ENCODE measurements around the gene ZC3H13. TPM values are rescaled to one million over a fixed set of nuclear protein-coding genes. Genes with fewer than 3 reads are reported as not detected.
A peak's percentile ranks its signal among the peaks of the same experiment; 100 is the strongest.

ZC3H13 gene
- total and polyA plus RNA-seq, 8 donors: 40.6 to 72.7 (median 63.5) TPM

DNA sequence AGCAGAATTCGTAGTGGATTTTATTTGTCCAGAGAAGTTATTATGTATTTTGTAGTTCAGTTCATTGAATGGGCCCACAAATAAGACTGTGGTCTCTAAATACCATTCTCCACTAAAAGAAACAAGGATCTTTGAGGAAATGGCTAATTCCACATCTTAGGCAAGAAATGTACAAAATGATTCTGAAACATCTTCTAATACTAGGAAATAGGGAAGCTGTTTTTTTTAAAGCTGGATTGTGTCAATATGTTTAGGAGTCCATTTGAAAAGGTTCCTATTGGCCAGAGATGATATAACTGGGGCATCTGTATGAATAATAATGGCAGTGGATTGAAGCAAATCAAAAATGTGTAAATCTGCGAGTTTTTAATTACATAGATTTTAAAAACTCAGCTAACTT lies 112.5 kb downstream of the ZC3H13 start:
- intact Hi-C loops (cut with DNase I): no loop called here
- Histone ChIP-seq H3K4me1 (peaks cover 0 to 7% of the 10 kb centered on the region in 2 donors), H3K4me3 (no peak overlapping the region), H3K27ac (no peak overlapping the region), H3K27me3 (peaks cover 0 to 4% of the 10 kb centered on the region in 2 donors), H3K9me3 (no peaks in the 10 kb centered on the region), H3K36me3 (no peaks in the 10 kb centered on the region)
- no peak for ATAC-seq
- DNase-seq: no peak
- TF ChIP-seq, protein P1, sequence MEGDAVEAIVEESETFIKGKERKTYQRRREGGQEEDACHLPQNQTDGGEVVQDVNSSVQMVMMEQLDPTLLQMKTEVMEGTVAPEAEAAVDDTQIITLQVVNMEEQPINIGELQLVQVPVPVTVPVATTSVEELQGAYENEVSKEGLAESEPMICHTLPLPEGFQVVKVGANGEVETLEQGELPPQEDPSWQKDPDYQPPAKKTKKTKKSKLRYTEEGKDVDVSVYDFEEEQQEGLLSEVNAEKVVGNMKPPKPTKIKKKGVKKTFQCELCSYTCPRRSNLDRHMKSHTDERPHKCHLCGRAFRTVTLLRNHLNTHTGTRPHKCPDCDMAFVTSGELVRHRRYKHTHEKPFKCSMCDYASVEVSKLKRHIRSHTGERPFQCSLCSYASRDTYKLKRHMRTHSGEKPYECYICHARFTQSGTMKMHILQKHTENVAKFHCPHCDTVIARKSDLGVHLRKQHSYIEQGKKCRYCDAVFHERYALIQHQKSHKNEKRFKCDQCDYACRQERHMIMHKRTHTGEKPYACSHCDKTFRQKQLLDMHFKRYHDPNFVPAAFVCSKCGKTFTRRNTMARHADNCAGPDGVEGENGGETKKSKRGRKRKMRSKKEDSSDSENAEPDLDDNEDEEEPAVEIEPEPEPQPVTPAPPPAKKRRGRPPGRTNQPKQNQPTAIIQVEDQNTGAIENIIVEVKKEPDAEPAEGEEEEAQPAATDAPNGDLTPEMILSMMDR (IDR thresholded peaks at IDR 0.05): no peak

DNA sequence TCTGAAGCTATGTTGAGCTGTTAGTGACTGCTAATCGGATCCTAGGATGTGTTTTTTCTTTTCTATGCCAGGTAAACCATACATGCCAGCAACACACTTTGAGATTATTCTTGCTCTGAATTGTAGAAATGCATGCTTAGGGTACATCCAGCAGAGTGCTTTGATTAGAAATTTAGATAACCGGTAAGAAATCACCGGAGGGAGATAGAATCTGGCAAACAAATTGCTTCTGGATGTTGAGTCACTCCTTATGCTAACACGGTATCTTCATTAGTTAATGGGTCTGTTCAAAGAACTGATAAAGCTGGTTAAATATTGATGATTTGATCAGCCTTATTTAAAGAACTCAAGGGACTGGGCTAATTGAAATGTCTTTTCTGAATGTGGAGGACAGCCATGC lies 115.9 kb downstream of the ZC3H13 start:
- Histone ChIP-seq H3K27ac (no peak overlapping the region), H3K4me1 (peaks cover 0 to 14% of the 10 kb centered on the region in 2 donors), H3K36me3 (no peaks in the 10 kb centered on the region), H3K4me3 (no peak overlapping the region), H3K27me3 (peaks cover 0 to 4% of the 10 kb centered on the region in 2 donors), H3K9me3 (no peaks in the 10 kb centered on the region)
- TF ChIP-seq, protein P1 (IDR thresholded peaks at IDR 0.05): no peak
- intact Hi-C loops (cut with DNase I): no loop called here
- DNase-seq (no peak), ATAC-seq (no peak)

DNA sequence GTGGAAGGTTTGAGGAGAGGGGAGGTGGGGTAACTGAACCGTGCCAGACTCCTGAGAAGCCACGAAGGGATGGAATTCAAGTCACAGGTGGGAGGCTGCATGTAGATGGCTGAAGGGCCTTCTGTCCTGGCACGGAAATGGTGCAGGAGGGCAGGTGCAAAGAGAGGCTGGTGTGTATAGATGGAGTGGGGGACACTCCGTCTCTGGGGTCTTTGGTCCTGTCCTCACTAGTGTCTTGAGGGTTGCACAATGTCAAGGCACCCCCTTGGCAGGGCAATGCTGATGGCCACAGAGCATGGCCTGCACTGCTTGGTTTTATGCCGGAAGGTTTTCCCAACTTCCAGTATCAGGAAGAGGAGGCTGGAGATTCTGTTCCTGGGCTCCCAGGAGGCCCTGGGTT lies 118.3 kb downstream of the ZC3H13 start:
- Histone ChIP-seq H3K4me3 (no peak overlapping the region), H3K4me1 (peaks cover 0 to 14% of the 10 kb centered on the region in 2 donors), H3K36me3 (no peaks in the 10 kb centered on the region), H3K27ac (no peak overlapping the region), H3K9me3 (no peaks in the 10 kb centered on the region), H3K27me3 (peaks cover 0 to 4% of the 10 kb centered on the region in 2 donors)
- TF ChIP-seq, protein P1 (IDR thresholded peaks at IDR 0.05): no peak
- ATAC-seq (no peak), DNase-seq (no peak)
- intact Hi-C loops (cut with DNase I): no loop called here

DNA sequence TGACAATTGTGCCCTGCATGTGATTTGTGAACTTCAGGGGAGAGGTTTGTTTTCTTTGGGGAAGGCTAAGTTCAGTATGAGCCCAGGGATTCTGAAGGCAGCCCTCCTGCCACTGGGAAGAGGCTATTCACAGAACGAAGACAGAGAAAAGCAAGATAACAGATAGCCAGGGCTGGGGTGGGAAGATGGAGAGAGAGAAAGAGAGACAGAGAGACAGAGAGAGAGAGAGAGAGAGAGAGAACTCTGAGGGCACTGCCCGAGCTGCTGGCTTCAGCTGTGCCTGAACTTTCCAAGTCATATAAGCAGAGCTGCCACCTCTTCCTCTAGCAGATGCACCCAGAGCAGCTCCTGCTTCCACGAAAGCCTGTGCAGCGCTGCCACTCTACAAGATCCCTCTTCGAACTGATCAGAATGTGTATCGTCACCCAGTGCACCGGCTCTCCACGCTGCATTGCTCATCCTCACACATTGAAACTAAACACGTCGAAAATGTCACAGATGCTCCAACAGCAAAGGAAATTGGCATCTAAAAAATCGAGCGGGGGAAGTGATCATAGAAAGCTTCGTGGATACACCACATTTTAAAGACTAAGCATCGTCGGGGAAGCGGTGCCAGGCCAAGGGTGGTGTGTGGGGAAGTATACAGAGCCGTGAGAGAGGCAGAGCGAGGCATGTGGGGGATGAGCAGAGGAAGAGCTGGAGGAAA lies 119.2 kb downstream of the ZC3H13 start:
- Histone ChIP-seq H3K9me3 (no peaks in the 10 kb centered on the region), H3K4me3 (no peak overlapping the region), H3K27me3 (peaks cover 0 to 4% of the 10 kb centered on the region in 2 donors), H3K27ac (peak overlapping the region in 1 of 2 donors; percentile 48), H3K4me1 (peaks cover 0 to 14% of the 10 kb centered on the region in 2 donors), H3K36me3 (no peaks in the 10 kb centered on the region)
- no peak for ATAC-seq
- TF ChIP-seq, protein P1 (IDR thresholded peaks at IDR 0.05): no peak
- no peak for DNase-seq
- intact Hi-C loops (cut with DNase I): no loop called here

DNA sequence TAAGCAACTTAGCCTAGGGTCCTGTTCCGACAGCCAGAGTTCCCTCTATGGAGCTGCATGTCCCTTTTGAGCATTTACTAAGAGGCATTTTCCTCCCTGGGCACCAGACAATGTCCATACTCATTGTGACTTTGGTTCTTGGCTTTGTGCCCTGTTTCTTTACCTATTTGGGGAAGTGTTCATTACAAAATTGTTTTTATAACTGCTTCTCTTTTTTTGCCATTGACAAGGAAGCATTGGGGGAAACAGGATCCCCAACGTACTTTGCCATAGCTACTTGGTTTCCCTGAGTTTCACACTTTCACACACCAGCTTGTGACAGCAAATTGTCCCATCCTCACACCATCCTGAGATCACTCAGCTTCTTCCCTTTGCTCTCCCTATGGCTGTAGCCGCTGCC lies 119.9 kb downstream of the ZC3H13 start:
- Histone ChIP-seq H3K27me3 (peaks cover 0 to 4% of the 10 kb centered on the region in 2 donors), H3K4me1 (peaks cover 0 to 14% of the 10 kb centered on the region in 2 donors), H3K4me3 (no peak overlapping the region), H3K36me3 (no peaks in the 10 kb centered on the region), H3K9me3 (no peaks in the 10 kb centered on the region), H3K27ac (peak overlapping the region in 1 of 2 donors; percentile 48)
- intact Hi-C loops (cut with DNase I): no loop called here
- DNase-seq: no peak
- ATAC-seq: peak; percentile 50
- TF ChIP-seq, protein P1 (IDR thresholded peaks at IDR 0.05): no peak

All from left lung (tissue), 10 donors.